ENCODE results near the gene RNF181. TPM values are rescaled to one million over a fixed set of nuclear protein-coding genes. Genes with fewer than 3 reads are reported as not detected.

The RNF181 gene
- total RNA-seq, 1 experiment from 2014 or later: 78.5 TPM

GRCh38 chr2:85566265-85566664 lies 29.3 kb upstream of the RNF181 start:
- H3K36me3 ChIP-seq (ENCODE audit: insufficient read depth, low read length, poor library complexity, severe bottlenecking): no peaks in the 10 kb centered on the region
- DNase-seq (ENCODE audit: low spot score): no peak
- H3K27ac ChIP-seq (ENCODE audit: low read depth, low read length, poor library complexity, severe bottlenecking): no peak overlapping the region
- no TSS peak for BruUV-seq (replicated peaks)
- H3K9me3 ChIP-seq (ENCODE audit: low read depth, low read length, poor library complexity, severe bottlenecking): no peaks in the 10 kb centered on the region
- ChIA-PET POLR2A (ENCODE audit: low non-redundant PET) (no interaction called here), CTCF (no interaction called here)
- peaks cover 7% of the 10 kb centered on the region for H3K4me1 ChIP-seq (ENCODE audit: insufficient read depth, low read length, poor library complexity, severe bottlenecking)
- H3K27me3 ChIP-seq (replicated peaks; ENCODE audit: insufficient read depth, low read depth, low read length, poor library complexity): no peaks in the 10 kb centered on the region
- intact Hi-C loops (cut with micrococcal nuclease; ENCODE audit: unreplicated experiment): no loop called here
- TF ChIP-seq CTCF (conservative IDR thresholded peaks at IDR 0.05; ENCODE audit: low read depth, low read length): no peak
- TF ChIP-seq EZH2 (IDR thresholded peaks at IDR 0.05; ENCODE audit: borderline replicate concordance, low read depth, low read length, poor library complexity, severe bottlenecking): no peak
- no peak overlapping the region for H3K4me3 ChIP-seq (ENCODE audit: low read depth, low read length, poor library complexity, severe bottlenecking)

- H3K4me3 ChIP-seq (ENCODE audit: low read depth, low read length, poor library complexity, severe bottlenecking): no peak overlapping the region
- no peaks in the 10 kb centered on the region for H3K9me3 ChIP-seq (ENCODE audit: low read depth, low read length, poor library complexity, severe bottlenecking)
- intact Hi-C loops (cut with micrococcal nuclease; ENCODE audit: unreplicated experiment): no loop called here
- H3K27ac ChIP-seq (ENCODE audit: low read depth, low read length, poor library complexity, severe bottlenecking): no peak overlapping the region
- no peaks in the 10 kb centered on the region for H3K36me3 ChIP-seq (ENCODE audit: insufficient read depth, low read length, poor library complexity, severe bottlenecking)
- H3K4me1 ChIP-seq (ENCODE audit: insufficient read depth, low read length, poor library complexity, severe bottlenecking): no peaks in the 10 kb centered on the region
- no TSS peak for BruUV-seq (replicated peaks)
- ChIA-PET CTCF (no interaction called here), POLR2A (ENCODE audit: low non-redundant PET) (interaction anchor here (0.6 kb wide), 1 partner anchor 12 kb away, joined by 5 read pairs; no protein-coding TSS in a partner anchor)
- no peak for DNase-seq (ENCODE audit: low spot score)
- TF ChIP-seq CTCF (conservative IDR thresholded peaks at IDR 0.05; ENCODE audit: low read depth, low read length) (no peak), EZH2 (IDR thresholded peaks at IDR 0.05; ENCODE audit: borderline replicate concordance, low read depth, low read length, poor library complexity, severe bottlenecking) (no peak)
- H3K27me3 ChIP-seq (replicated peaks; ENCODE audit: insufficient read depth, low read depth, low read length, poor library complexity): peaks cover 3% of the 10 kb centered on the region
Observed at GRCh38 chr2:85575739-85576138, 19.8 kb upstream of the RNF181 start.

GRCh38 chr2:85577063-85577385 lies 18.5 kb upstream of the RNF181 start:
- H3K4me3 ChIP-seq (ENCODE audit: low read depth, low read length, poor library complexity, severe bottlenecking): no peak overlapping the region
- no peaks in the 10 kb centered on the region for H3K9me3 ChIP-seq (ENCODE audit: low read depth, low read length, poor library complexity, severe bottlenecking)
- no peaks in the 10 kb centered on the region for H3K4me1 ChIP-seq (ENCODE audit: insufficient read depth, low read length, poor library complexity, severe bottlenecking)
- DNase-seq (ENCODE audit: low spot score): no peak
- H3K36me3 ChIP-seq (ENCODE audit: insufficient read depth, low read length, poor library complexity, severe bottlenecking): no peaks in the 10 kb centered on the region
- ChIA-PET POLR2A (ENCODE audit: low non-redundant PET) (no interaction called here), CTCF (no interaction called here)
- no peak for TF ChIP-seq EZH2 (IDR thresholded peaks at IDR 0.05; ENCODE audit: borderline replicate concordance, low read depth, low read length, poor library complexity, severe bottlenecking)
- no peak for TF ChIP-seq CTCF (conservative IDR thresholded peaks at IDR 0.05; ENCODE audit: low read depth, low read length)
- no TSS peak for BruUV-seq (replicated peaks)
- intact Hi-C loops (cut with micrococcal nuclease; ENCODE audit: unreplicated experiment): no loop called here
- no peaks in the 10 kb centered on the region for H3K27me3 ChIP-seq (replicated peaks; ENCODE audit: insufficient read depth, low read depth, low read length, poor library complexity)
- no peak overlapping the region for H3K27ac ChIP-seq (ENCODE audit: low read depth, low read length, poor library complexity, severe bottlenecking)
